HL-60 (cell line): ENCODE results near the gene CFAP45.

Experiments used
- CTCF ChIP-seq: IDR thresholded peaks from one replicate; pipeline ENCODE4 v1.5.1; 2011; ENCODE audit warnings: low read length, control low read depth, inconsistent platforms; ENCODE audit not compliant: insufficient read depth
- GABPA ChIP-seq: IDR thresholded peaks from 2 replicates; pipeline ENCODE4 v1.6.1; 2012; ENCODE audit warnings: low read depth

- TF ChIP-seq CTCF (no peak), GABPA (no peak)
Observed at GRCh38 chr1:159933347-159933746, 33.4 kb upstream of the CFAP45 start.
